HEK293 (cell line): ENCODE data around the gene PTPRG.

Experiments
- EGR2 ChIP-seq: fragments of 450-650 bp; formaldehyde crosslinking; IDR thresholded peaks from 2 replicates; pipeline ENCODE4 v1.5.1; 2016; ENCODE audit warnings: low read depth, missing biosample characterization, missing genetic modification characterization
- KLF9 ChIP-seq: fragments of 450-650 bp; formaldehyde crosslinking; IDR thresholded peaks from 2 replicates; pipeline ENCODE4 v1.5.1; 2016; ENCODE audit warnings: missing biosample characterization, missing genetic modification characterization, low read depth
- SETDB1 ChIP-seq: IDR thresholded peaks from one replicate; pipeline ENCODE4 v1.6.1; 2017; ENCODE audit warnings: mild to moderate bottlenecking, low read length, moderate library complexity, mixed read lengths; ENCODE audit not compliant: insufficient read length
- ZBTB11 ChIP-seq: fragments of 450-650 bp; formaldehyde crosslinking; conservative IDR thresholded peaks from 2 replicates; pipeline ENCODE4 v1.5.1; 2016; ENCODE audit warnings: low read depth, missing biosample characterization, missing genetic modification characterization
- ZNF146 ChIP-seq: fragments of 450-650 bp; formaldehyde crosslinking; IDR thresholded peaks from 2 replicates; pipeline ENCODE4 v1.5.1; 2016; ENCODE audit warnings: missing biosample characterization, missing genetic modification characterization
- ZNF174 ChIP-seq: fragments of 450-650 bp; formaldehyde crosslinking; IDR thresholded peaks from 2 replicates; pipeline ENCODE4 v1.5.0; 2017; ENCODE audit warnings: missing biosample characterization, mild to moderate bottlenecking, missing genetic modification characterization
- ZNF2 ChIP-seq: fragments of 450-650 bp; formaldehyde crosslinking; IDR thresholded peaks from 2 replicates; pipeline ENCODE4 v1.5.1; 2016; ENCODE audit warnings: missing biosample characterization, missing genetic modification characterization
- ZNF214 ChIP-seq: fragments of 450-650 bp; formaldehyde crosslinking; IDR thresholded peaks from 2 replicates; pipeline ENCODE4 v1.5.1; 2017; ENCODE audit warnings: missing biosample characterization, mild to moderate bottlenecking, missing genetic modification characterization, borderline replicate concordance
- ZNF280C ChIP-seq: fragments of 450-650 bp; formaldehyde crosslinking; IDR thresholded peaks from 2 replicates; pipeline ENCODE4 v1.5.1; 2016; ENCODE audit warnings: missing biosample characterization, missing genetic modification characterization
- ZNF391 ChIP-seq: fragments of 450-650 bp; formaldehyde crosslinking; IDR thresholded peaks from 2 replicates; pipeline ENCODE4 v1.5.1; 2016; ENCODE audit warnings: low read depth, missing biosample characterization, missing genetic modification characterization, borderline replicate concordance
- ZNF433 ChIP-seq: fragments of 450-650 bp; formaldehyde crosslinking; IDR thresholded peaks from 2 replicates; pipeline ENCODE4 v1.5.1; 2016; ENCODE audit warnings: missing biosample characterization, missing genetic modification characterization, low read depth
- ZNF501 ChIP-seq: fragments of 450-650 bp; formaldehyde crosslinking; IDR thresholded peaks from 2 replicates; pipeline ENCODE4 v1.5.1; 2016; ENCODE audit warnings: missing biosample characterization, missing genetic modification characterization
- ZNF510 ChIP-seq: fragments of 450-650 bp; formaldehyde crosslinking; IDR thresholded peaks from 2 replicates; pipeline ENCODE4 v1.5.1; 2018; ENCODE audit warnings: mild to moderate bottlenecking, missing genetic modification characterization, missing biosample characterization; ENCODE audit not compliant: insufficient replicate concordance
- ZNF629 ChIP-seq: fragments of 450-650 bp; formaldehyde crosslinking; IDR thresholded peaks from 2 replicates; pipeline ENCODE4 v1.5.1; 2017; ENCODE audit warnings: missing biosample characterization, missing genetic modification characterization
- ZNF830 ChIP-seq: fragments of 450-650 bp; IDR thresholded peaks from 2 replicates; pipeline ENCODE4 v1.5.0; 2018; ENCODE audit warnings: missing biosample characterization, missing genetic modification characterization, low read depth, mild to moderate bottlenecking, moderate library complexity
- ZSCAN18 ChIP-seq: fragments of 450-650 bp; formaldehyde crosslinking; IDR thresholded peaks from 2 replicates; pipeline ENCODE4 v1.5.1; 2016; ENCODE audit warnings: missing biosample characterization, missing genetic modification characterization
- TF ChIP-seq, protein P1 (sequence below): fragments of 450-650 bp; formaldehyde crosslinking; IDR thresholded peaks from 2 replicates; pipeline ENCODE4 v1.5.1; 2016; ENCODE audit warnings: missing biosample characterization, missing genetic modification characterization
- TF ChIP-seq, protein P2 (sequence below): fragments of 450-650 bp; formaldehyde crosslinking; IDR thresholded peaks from 2 replicates; pipeline ENCODE4 v1.5.1; 2016; ENCODE audit warnings: missing biosample characterization, missing genetic modification characterization, borderline replicate concordance
- TF ChIP-seq, protein P3 (sequence below): fragments of 450-650 bp; formaldehyde crosslinking; IDR thresholded peaks from 2 replicates; pipeline ENCODE4 v1.5.1; 2016; ENCODE audit warnings: missing biosample characterization, missing genetic modification characterization

PTPRG gene

GRCh38 chr3:61664105-61664482, 102.7 kb downstream of the PTPRG start (continued):
- no peak for TF ChIP-seq ZNF214 (tag by site-specific recombination)
- no peak for TF ChIP-seq ZBTB11
- TF ChIP-seq ZNF629 (tag by site-specific recombination) = peak; percentile 85
- no peak for TF ChIP-seq ZSCAN18 (tag by site-specific recombination)
- no peak for TF ChIP-seq SETDB1
- TF ChIP-seq ZNF433 (tag by site-specific recombination) = no peak
- no peak for TF ChIP-seq ZNF146 (tag by site-specific recombination)
- TF ChIP-seq, protein P1, sequence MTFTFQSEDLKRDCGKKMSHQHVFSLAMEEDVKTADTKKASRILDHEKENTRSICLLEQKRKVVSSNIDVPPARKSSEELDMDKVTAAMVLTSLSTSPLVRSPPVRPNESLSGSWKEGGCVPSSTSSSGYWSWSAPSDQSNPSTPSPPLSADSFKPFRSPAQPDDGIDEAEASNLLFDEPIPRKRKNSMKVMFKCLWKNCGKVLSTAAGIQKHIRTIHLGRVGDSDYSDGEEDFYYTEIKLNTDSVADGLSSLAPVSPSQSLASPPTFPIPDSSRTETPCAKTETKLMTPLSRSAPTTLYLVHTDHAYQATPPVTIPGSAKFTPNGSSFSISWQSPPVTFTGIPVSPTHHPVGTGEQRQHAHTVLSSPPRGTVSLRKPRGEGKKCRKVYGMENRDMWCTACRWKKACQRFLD (tag by site-specific recombination) = no peak
- TF ChIP-seq KLF9 = peak; percentile 94
- 0 out of 2 replicates have a peak, but pooled peaks have one; percentile 42 for TF ChIP-seq ZNF2 (tag by site-specific recombination)
- no peak for TF ChIP-seq ZNF510 (tag by site-specific recombination)
- TF ChIP-seq ZNF174 (tag by site-specific recombination) = no peak
- TF ChIP-seq ZNF391 (tag by site-specific recombination) = peak; percentile 45; the same call in 1 of the 2 replicates
- no peak; the same call in 1 of the 2 replicates for TF ChIP-seq ZNF501 (tag by site-specific recombination)
- no peak for TF ChIP-seq EGR2 (tag by site-specific recombination)
- TF ChIP-seq ZNF280C (tag by site-specific recombination) = no peak
- TF ChIP-seq, protein P2, sequence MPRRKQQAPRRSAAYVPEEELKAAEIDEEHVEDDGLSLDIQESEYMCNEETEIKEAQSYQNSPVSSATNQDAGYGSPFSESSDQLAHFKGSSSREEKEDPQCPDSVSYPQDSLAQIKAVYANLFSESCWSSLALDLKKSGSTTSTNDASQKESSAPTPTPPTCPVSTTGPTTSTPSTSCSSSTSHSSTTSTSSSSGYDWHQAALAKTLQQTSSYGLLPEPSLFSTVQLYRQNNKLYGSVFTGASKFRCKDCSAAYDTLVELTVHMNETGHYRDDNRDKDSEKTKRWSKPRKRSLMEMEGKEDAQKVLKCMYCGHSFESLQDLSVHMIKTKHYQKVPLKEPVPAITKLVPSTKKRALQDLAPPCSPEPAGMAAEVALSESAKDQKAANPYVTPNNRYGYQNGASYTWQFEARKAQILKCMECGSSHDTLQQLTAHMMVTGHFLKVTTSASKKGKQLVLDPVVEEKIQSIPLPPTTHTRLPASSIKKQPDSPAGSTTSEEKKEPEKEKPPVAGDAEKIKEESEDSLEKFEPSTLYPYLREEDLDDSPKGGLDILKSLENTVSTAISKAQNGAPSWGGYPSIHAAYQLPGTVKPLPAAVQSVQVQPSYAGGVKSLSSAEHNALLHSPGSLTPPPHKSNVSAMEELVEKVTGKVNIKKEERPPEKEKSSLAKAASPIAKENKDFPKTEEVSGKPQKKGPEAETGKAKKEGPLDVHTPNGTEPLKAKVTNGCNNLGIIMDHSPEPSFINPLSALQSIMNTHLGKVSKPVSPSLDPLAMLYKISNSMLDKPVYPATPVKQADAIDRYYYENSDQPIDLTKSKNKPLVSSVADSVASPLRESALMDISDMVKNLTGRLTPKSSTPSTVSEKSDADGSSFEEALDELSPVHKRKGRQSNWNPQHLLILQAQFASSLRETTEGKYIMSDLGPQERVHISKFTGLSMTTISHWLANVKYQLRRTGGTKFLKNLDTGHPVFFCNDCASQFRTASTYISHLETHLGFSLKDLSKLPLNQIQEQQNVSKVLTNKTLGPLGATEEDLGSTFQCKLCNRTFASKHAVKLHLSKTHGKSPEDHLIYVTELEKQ (tag by site-specific recombination) = peak; percentile 92
- TF ChIP-seq, protein P3, sequence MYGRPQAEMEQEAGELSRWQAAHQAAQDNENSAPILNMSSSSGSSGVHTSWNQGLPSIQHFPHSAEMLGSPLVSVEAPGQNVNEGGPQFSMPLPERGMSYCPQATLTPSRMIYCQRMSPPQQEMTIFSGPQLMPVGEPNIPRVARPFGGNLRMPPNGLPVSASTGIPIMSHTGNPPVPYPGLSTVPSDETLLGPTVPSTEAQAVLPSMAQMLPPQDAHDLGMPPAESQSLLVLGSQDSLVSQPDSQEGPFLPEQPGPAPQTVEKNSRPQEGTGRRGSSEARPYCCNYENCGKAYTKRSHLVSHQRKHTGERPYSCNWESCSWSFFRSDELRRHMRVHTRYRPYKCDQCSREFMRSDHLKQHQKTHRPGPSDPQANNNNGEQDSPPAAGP (tag by site-specific recombination) = peak; percentile 39; the same call in 1 of the 2 replicates
- TF ChIP-seq ZNF830 (tag by site-specific recombination) = no peak
